ENCODE measurements around the gene SLC10A3.
A peak's percentile ranks its signal among the peaks of the same experiment; 100 is the strongest.

SLC10A3 gene

GRCh38 chrX:154490414-154491083, at the start of gene SLC10A3:
Gene SLC10A3, minus strand, starts transcription at chrX:154490629. Its CDS starts 1,689 bp downstream, at chrX:154488940.
- H3K27ac ChIP-seq (ENCODE audit: low read length): no peak within 1 kb of the TSS
- no peaks in the 10 kb centered on the region for H3K36me3 ChIP-seq (ENCODE audit: insufficient read depth, low read depth, low read length)
- H3K4me1 ChIP-seq (ENCODE audit: insufficient read depth, low read length): no peaks in the 10 kb centered on the region
- peaks cover 7% of the 10 kb centered on the region; the same call in 1 of the 2 replicates for H3K27me3 ChIP-seq (ENCODE audit: insufficient read depth, low read length)
- no peaks in the 10 kb centered on the region for H3K9me3 ChIP-seq (ENCODE audit: insufficient read depth, low read depth, low read length)
- H3K4me3 ChIP-seq (ENCODE audit: low read length): peak within 1 kb of the TSS; percentile 71
- H3K9ac ChIP-seq (ENCODE audit: low read depth, low read length): peak within 1 kb of the TSS; percentile 74; the same call in 1 of the 2 replicates

DNA sequence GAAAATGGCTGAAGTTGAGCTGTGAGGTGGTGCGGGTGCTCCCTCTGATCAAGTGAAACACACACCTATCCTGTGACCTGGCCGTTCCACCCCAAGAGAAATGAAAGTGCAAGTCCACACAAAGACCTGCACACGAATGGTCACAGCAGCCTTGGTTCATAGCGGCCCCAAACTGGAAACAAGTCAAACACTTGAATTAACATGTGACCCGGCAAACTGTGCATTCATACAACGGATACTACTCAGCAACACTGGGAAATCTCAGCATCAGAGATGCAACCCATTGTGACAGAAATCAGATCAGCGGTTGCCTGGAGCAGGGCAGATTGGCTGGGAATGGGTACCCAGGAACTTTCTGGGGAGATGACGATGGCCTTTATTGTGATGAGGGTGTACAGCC, 48.6 kb upstream of the SLC10A3 start:
- H3K27me3 ChIP-seq (ENCODE audit: insufficient read depth, low read length): no peaks in the 10 kb centered on the region
- peaks cover 20% of the 10 kb centered on the region for H3K36me3 ChIP-seq (ENCODE audit: insufficient read depth, low read depth, low read length)
- H3K4me3 ChIP-seq (ENCODE audit: low read length): no peak overlapping the region
- H3K4me1 ChIP-seq (ENCODE audit: insufficient read depth, low read length): no peaks in the 10 kb centered on the region
- no peak overlapping the region for H3K9ac ChIP-seq (ENCODE audit: low read depth, low read length)
- H3K9me3 ChIP-seq (ENCODE audit: insufficient read depth, low read depth, low read length): no peaks in the 10 kb centered on the region
- H3K27ac ChIP-seq (ENCODE audit: low read length): no peak overlapping the region

DNA sequence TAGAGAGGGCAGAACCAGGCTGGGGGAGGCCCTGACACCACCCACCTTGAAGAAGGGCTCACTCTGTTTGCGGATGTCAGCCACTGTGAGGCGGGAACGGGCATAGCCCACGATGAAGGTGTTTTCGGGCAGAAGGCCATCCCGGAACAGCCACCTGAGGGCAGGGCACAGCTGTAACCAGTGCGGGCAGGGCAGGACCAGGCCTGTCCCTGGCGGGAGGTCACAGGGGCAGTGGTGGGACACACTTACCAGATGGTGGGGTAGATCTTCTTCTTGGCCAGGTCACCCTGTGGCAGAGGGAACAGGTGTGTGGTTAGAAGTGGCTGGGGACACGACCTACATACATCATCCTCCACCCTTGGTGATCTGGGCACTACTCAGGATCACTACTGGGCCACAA, 45.5 kb upstream of the SLC10A3 start:
- H3K9ac ChIP-seq (ENCODE audit: low read depth, low read length): no peak overlapping the region
- H3K9me3 ChIP-seq (ENCODE audit: insufficient read depth, low read depth, low read length): no peaks in the 10 kb centered on the region
- peaks cover 26% of the 10 kb centered on the region for H3K36me3 ChIP-seq (ENCODE audit: insufficient read depth, low read depth, low read length)
- no peaks in the 10 kb centered on the region for H3K27me3 ChIP-seq (ENCODE audit: insufficient read depth, low read length)
- no peak overlapping the region for H3K4me3 ChIP-seq (ENCODE audit: low read length)
- H3K4me1 ChIP-seq (ENCODE audit: insufficient read depth, low read length): no peaks in the 10 kb centered on the region
- H3K27ac ChIP-seq (ENCODE audit: low read length): no peak overlapping the region

DNA sequence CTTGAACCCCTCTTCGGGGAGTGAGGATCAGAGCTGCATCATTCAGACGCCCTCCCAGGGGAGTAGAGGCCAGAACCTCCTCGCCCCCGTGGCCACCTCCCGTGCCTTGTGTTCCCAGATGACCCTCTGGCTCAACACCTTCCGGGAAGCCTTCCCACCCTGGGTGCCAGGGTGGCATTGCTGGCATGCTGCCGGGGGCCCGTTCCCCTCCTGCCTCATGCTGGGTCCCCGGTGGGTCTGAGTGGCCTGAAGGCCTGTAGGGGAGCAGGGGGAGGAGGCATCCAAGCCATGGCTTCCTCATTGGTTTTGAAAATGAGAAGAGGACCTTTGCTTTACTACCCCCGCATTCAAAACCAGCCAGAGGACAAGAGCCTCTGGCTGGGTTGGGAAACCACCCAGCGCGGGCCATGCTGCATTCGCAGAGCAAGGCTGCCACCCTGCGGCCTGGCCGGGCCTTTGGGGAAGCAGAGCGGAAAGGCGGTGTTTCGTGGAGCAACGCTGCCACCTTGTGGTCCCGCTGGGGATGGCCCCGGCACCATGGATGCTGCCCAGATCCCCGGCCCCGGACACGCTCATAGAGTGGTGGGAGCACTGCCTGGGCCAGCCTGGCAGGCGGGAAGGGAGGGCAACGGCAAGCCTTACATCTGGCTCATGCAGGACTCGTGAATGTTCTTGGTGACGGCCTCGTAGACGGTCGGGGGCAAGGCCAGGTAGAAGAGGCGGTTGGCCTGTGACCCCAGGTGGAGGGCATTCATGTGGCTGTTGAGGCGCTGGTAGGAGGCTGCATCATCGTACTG, 44.3 kb upstream of the SLC10A3 start:
- no peak overlapping the region for H3K9ac ChIP-seq (ENCODE audit: low read depth, low read length)
- no peaks in the 10 kb centered on the region for H3K27me3 ChIP-seq (ENCODE audit: insufficient read depth, low read length)
- H3K36me3 ChIP-seq (ENCODE audit: insufficient read depth, low read depth, low read length): peaks cover 26% of the 10 kb centered on the region
- no peaks in the 10 kb centered on the region for H3K9me3 ChIP-seq (ENCODE audit: insufficient read depth, low read depth, low read length)
- no peak overlapping the region for H3K4me3 ChIP-seq (ENCODE audit: low read length)
- H3K27ac ChIP-seq (ENCODE audit: low read length): no peak overlapping the region
- no peaks in the 10 kb centered on the region for H3K4me1 ChIP-seq (ENCODE audit: insufficient read depth, low read length)

DNA sequence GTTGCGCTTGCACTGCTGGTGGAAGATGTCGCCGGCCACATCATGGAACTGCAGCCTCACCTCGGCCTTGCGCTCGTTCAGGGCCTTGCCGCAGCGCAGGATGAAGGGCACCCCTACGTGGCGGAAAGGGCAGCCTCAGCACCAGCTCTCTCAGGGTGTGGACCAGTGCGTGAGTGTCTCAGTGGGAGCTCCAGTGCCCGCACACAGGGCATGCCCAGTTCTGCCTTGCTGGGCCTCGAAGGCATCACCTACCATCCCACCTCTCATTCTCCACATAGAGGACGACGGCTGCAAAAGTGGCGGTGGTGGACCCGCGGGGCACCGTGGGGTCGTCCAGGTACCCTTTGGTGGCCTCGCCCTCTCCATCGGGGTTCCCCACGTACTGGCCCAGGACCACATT, 42.3 kb upstream of the SLC10A3 start:
- H3K9me3 ChIP-seq (ENCODE audit: insufficient read depth, low read depth, low read length): no peaks in the 10 kb centered on the region
- H3K27me3 ChIP-seq (ENCODE audit: insufficient read depth, low read length): no peaks in the 10 kb centered on the region
- peaks cover 26% of the 10 kb centered on the region for H3K36me3 ChIP-seq (ENCODE audit: insufficient read depth, low read depth, low read length)
- H3K27ac ChIP-seq (ENCODE audit: low read length): no peak overlapping the region
- 0 out of 2 replicates have a peak, but pooled peaks cover under 1% of the 10 kb centered on the region for H3K4me1 ChIP-seq (ENCODE audit: insufficient read depth, low read length)
- no peak overlapping the region for H3K9ac ChIP-seq (ENCODE audit: low read depth, low read length)
- no peak overlapping the region for H3K4me3 ChIP-seq (ENCODE audit: low read length)

- Histone ChIP-seq H3K9ac (ENCODE audit: low read depth, low read length) (no peak overlapping the region), H3K9me3 (ENCODE audit: insufficient read depth, low read depth, low read length) (no peaks in the 10 kb centered on the region), H3K36me3 (ENCODE audit: insufficient read depth, low read depth, low read length) (peaks cover 26% of the 10 kb centered on the region), H3K27ac (ENCODE audit: low read length) (no peak overlapping the region), H3K4me1 (ENCODE audit: insufficient read depth, low read length) (0 out of 2 replicates have a peak, but pooled peaks cover 4% of the 10 kb centered on the region), H3K4me3 (ENCODE audit: low read length) (no peak overlapping the region), H3K27me3 (ENCODE audit: insufficient read depth, low read length) (no peaks in the 10 kb centered on the region)
These were observed 41.2 kb upstream of the SLC10A3 start for GRCh38 chrX:154531626-154532025.

DNA sequence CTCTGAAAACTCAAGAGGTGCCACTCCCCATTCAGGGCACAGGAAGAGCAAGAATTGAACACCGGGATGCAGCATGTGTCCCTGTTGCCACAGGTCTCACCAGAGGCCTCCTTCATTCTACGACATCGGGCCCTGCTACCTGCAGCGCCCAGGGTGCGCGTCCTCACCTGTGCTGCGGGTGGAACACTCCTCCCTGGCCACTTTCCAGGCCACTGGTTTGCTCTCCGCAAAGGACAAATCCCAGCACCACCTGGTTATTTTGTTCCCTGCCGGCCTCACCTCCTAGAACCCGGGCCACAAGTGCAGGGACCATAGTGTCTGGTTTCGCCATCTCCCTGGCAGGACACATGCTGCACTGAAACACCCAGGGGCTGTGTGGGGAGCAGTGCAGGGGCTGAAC, 39.9 kb upstream of the SLC10A3 start:
- Histone ChIP-seq H3K9ac (ENCODE audit: low read depth, low read length) (no peak overlapping the region), H3K36me3 (ENCODE audit: insufficient read depth, low read depth, low read length) (peaks cover 26% of the 10 kb centered on the region), H3K27me3 (ENCODE audit: insufficient read depth, low read length) (peaks cover 12% of the 10 kb centered on the region; the same call in 1 of the 2 replicates), H3K9me3 (ENCODE audit: insufficient read depth, low read depth, low read length) (no peaks in the 10 kb centered on the region), H3K4me1 (ENCODE audit: insufficient read depth, low read length) (0 out of 2 replicates have a peak, but pooled peaks cover 4% of the 10 kb centered on the region), H3K4me3 (ENCODE audit: low read length) (no peak overlapping the region), H3K27ac (ENCODE audit: low read length) (no peak overlapping the region)

DNA sequence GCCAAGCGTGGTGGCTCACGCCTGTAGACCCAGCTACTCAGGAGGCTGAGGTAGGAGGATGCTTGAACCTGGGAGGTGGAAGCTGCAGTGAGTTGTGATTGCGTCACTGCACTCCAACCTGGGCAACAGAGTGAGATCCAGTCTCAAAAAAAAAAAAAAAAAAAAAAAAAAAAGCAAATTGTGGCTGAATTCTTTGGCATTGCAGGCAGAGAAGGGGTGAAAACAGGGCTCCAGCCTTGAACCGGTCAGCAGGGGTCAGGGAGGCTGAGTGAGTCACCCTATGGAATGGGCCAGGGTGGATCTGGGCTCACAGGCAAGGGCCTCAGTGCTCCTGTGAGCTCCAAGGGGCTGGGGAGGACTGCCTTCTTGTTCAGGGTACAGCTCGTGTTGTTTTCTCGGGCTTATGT, 38.8 kb upstream of the SLC10A3 start:
- peaks cover 22% of the 10 kb centered on the region for H3K36me3 ChIP-seq (ENCODE audit: insufficient read depth, low read depth, low read length)
- 0 out of 2 replicates have a peak, but pooled peaks cover 4% of the 10 kb centered on the region for H3K4me1 ChIP-seq (ENCODE audit: insufficient read depth, low read length)
- no peak overlapping the region for H3K27ac ChIP-seq (ENCODE audit: low read length)
- no peak overlapping the region for H3K9ac ChIP-seq (ENCODE audit: low read depth, low read length)
- H3K4me3 ChIP-seq (ENCODE audit: low read length): no peak overlapping the region
- no peaks in the 10 kb centered on the region for H3K9me3 ChIP-seq (ENCODE audit: insufficient read depth, low read depth, low read length)
- H3K27me3 ChIP-seq (ENCODE audit: insufficient read depth, low read length): peaks cover 23% of the 10 kb centered on the region

- Histone ChIP-seq H3K4me1 (ENCODE audit: insufficient read depth, low read length) (0 out of 2 replicates have a peak, but pooled peaks cover 4% of the 10 kb centered on the region), H3K9ac (ENCODE audit: low read depth, low read length) (peak overlapping the region; percentile 63; the same call in 1 of the 2 replicates), H3K36me3 (ENCODE audit: insufficient read depth, low read depth, low read length) (0 out of 2 replicates have a peak, but pooled peaks cover under 1% of the 10 kb centered on the region), H3K9me3 (ENCODE audit: insufficient read depth, low read depth, low read length) (no peaks in the 10 kb centered on the region), H3K27ac (ENCODE audit: low read length) (no peak overlapping the region), H3K27me3 (ENCODE audit: insufficient read depth, low read length) (peaks cover 36% of the 10 kb centered on the region), H3K4me3 (ENCODE audit: low read length) (peak overlapping the region; percentile 63; the same call in 1 of the 2 replicates)
These were observed 36.7 kb upstream of the SLC10A3 start for GRCh38 chrX:154526901-154527675.

DNA sequence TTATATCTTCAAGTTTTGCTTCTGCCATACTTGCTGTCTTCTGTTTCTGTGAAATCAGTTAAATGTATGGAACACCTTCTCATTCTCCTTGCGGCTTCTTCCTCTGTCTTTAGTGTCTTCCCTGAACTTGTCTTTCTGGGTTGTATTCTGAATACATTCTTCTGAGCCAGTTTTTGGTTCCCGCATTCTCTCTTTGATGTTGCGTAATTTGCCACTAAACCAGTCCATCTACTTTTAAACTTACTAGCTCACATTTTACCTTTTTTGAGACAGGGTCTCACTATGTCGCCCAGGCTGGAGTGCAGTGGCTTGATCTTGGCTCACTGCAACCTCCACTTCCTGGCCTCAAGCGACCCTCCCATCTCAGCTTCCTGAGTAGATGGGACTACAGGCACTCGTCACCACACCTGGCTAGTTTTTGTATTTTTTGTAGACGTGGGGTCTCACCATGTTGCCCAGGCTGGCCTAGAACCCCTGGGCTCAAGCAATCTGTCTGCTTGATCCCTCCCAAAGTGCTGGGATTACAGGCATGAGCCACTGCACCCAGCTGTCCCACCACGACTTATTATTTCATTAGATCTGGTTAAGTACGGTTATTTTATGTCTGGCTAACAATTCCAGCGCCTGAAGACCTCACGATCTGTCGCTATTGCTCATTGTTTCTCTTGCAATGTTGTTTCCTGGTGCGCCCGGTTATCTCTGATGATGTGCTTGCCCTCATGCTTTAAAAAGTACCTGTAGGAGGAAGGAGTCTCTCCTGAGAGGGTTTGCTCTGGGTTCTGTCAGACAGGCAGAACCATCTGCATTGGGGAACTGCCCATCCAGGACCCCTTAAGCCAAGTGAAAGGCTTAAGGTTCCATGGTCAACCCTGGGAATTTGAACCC, 35.4 kb upstream of the SLC10A3 start:
- Histone ChIP-seq H3K36me3 (ENCODE audit: insufficient read depth, low read depth, low read length) (no peaks in the 10 kb centered on the region), H3K27ac (ENCODE audit: low read length) (no peak overlapping the region), H3K4me1 (ENCODE audit: insufficient read depth, low read length) (0 out of 2 replicates have a peak, but pooled peaks cover 4% of the 10 kb centered on the region), H3K4me3 (ENCODE audit: low read length) (no peak overlapping the region), H3K9ac (ENCODE audit: low read depth, low read length) (no peak overlapping the region), H3K27me3 (ENCODE audit: insufficient read depth, low read length) (peaks cover 36% of the 10 kb centered on the region), H3K9me3 (ENCODE audit: insufficient read depth, low read depth, low read length) (no peaks in the 10 kb centered on the region)
